Measurements from ENCODE around the gene WFDC1.

Gene WFDC1

DNA sequence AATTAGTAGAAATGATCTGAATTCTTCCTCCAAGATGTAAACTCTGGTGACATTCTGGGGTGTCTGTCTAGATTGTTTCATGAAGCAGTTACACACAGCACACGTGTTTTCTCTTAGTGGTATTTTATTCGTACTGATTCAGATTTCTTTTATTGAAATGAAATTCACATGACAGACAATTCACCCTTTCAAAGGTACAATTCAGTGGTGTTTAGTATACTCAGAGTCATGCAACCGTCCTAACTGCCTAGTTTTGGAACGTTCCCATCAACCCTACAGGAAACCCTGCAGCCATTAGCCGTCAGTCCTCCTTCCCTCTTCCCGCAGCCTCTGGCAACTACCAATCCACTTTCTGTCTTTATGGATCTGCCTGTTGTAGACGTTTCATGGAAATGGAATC is 8.8 kb downstream of the WFDC1 start:
- DNase-seq, result no peak

DNA sequence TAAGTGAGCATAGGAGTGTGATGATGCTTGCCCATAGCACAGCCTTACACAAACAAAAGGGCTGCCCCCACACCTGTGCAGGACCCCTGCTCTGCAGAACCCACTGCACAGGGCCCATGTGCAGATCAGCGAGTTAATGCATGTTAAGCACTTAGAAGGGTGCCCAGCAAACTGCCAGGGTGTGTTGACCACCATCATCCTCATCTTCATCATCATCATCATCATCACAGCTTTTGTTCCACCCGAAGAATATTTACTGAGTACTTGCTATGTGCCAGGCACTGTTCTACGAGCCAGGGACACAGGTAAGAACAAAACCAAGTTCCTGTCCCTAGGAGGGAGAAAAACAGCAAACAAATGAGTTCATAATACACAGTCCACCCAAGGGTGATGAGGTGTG is 11.9 kb downstream of the WFDC1 start:
- no peak for DNase-seq

DNA sequence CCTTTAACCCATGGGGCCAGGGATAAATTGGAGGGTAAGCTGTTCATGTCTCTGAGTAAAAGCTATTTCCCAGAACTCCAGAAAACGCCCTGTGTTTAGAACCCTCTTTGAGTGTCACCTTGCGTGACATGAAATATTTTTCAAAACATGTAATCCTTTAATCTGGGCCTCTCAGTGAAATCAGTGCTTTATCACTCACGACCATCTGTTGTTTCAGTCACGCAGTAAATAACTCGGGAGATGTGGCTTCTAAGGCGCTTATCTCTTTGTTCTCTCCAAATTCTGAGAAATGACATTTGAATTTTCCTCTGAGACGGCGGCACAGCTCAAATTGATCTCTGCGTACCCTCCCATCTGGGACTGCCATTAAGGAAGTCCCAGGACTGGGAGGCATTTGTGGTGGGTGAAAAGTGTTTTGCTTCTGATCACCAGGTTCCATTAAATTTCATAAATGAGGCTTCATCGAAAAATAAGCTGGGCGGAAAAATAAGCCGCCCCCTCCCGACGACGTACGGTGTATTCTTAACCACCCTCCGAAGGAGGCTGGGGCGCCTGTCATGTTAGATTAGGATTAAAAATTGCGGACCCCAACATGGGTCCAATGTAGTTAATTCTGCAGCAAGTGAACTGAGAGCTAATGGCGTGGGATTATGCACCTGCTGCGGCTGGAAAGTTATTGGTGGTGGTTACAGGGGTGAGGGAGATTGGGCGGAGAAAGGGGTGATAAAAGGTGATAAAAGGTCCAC is 12.7 kb downstream of the WFDC1 start:
- DNase-seq, result no peak

DNA sequence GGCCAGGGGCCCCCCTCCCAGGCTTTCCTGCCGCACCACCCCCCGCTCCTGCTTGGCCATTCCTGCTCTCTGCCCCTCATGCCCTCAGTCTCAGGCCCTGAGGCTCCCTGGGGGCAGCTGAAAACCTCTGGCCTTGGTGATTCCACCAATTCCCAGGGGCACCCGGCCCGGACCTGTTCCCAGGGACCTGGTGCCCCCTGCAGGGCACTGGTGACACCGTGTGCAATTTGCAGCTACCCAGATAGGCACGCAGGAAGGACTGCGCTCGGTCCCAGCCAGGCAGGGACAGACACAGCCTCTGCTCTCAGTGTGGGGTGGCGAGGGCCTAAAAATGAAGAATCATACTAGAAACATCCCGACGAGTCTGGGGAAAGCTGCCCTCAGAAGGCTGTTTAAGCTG is 13.4 kb downstream of the WFDC1 start:
- DNase-seq, result peak; percentile 8

DNA sequence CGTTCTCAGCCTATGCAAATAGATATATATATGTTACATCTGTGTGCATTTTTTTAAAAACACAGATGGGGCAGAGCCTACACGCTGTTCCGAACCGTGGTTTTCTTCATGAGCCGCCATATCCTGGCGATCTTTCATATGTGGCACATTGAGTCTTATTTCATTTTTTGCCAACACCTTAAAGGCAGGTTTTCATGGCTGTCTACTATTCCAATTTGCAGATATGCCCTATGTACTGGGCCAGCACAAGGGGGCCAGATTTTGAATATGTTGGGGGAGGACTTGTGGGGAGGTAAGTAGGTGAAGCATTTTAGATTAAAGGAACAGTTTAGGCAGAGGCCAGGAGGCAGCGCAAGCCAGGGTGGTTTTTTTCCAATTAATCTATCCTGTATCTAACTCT is 16.0 kb downstream of the WFDC1 start:
- DNase-seq, result no peak

DNA sequence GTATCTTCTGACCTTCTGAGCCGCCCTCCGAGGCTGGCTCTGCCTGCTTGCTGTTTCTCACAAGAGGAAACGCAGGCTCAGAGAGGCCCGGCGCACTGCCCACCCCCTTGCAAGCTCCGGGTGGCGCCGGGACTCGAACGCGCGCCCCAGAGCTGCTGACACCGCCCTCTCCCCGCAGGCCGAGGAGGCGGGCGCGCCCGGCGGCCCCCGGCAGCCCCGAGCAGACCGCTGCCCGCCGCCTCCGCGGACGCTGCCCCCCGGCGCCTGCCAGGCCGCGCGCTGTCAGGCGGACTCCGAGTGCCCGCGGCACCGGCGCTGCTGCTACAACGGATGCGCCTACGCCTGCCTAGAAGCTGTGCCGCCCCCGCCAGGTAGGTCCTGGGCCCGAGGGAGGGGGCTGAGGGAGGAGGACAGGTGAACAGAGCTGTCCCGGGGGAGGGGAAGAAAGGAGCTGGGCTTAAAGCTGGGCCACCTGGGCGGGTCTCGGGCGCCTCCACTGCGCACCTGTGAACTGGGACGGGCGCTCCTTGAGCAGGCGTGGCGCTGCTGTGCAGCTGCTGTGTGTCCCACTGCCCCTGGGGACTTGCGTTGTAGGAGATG is 18.2 kb downstream of the WFDC1 start:
- DNase-seq, result no peak

DNA sequence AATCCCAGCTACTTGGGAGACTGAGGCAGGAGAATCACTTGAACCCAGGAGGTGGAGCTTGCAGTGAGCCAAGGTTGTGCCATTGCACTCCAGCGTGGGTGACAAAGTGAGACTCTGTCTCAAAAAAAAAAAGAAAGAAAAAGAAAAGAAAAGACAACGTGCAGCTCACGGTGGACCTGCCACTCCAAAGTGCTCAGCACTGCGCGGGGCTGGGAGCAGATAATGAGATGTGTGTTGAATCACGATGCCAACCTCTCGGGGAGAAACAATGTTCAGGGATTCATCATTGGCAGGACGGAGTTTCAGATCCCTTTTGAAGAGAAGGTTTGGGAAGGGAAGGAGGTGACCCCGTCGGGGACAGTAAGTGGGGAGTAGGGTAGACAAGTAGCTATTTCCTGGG is 19.2 kb downstream of the WFDC1 start:
- no peak for DNase-seq

DNA sequence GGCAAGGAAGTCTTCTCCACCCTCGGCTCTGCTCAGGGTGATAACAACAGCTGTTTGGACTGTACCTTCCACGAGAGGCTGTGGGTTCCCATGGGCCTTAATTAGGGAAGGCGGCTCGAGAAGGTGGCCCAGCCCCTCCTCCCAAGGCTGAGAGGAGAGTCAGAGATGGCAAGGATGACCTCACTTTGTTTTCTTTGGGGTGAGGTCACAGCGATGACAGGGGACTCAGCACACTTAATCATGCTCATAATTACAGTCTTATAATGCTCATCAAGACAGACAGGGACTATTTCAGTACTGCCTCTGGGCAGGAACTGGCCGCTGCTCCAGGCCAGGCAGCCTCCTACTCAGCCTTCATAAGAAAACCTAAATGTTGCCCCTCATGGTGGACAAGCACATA is 19.7 kb downstream of the WFDC1 start:
- DNase-seq, result no peak

DNA sequence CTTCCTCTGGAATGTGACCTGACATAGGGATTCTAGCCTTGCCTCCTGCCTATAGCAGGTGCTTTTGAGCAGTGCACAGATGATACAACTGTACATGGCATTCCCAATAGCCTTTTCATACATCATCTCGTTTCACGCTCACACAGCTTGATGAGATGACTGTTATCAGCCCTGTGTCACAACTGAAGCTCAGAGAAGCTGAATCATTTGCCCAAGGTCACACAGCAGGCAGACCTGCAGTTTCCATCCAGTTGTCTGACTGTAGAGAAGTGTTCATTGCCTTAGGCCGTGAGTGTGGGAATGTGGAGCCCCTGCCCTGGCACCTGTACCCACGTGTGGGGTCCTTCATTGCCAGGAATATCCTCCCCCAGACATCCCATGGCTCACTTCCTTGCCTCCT is 20.1 kb downstream of the WFDC1 start:
- no peak for DNase-seq

DNA sequence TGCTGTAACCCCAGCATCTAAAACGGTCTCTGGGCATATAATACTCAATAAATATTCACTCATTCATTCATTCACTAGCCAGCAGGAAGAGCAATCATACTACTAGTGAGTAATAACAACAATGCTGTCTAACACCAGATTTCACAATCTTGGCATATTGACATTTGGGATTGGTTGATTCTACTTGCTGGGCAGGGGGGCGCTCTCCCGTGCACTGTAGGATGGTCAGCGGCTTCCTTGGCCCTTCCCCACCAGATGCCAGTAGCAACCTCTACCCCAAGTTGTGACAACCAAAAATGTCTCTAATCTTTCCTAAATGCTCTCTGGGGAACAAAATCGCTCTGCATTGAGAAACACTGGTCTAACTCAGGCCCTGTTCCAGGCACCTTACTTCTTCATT is 20.7 kb downstream of the WFDC1 start:
- DNase-seq, result no peak

DNA sequence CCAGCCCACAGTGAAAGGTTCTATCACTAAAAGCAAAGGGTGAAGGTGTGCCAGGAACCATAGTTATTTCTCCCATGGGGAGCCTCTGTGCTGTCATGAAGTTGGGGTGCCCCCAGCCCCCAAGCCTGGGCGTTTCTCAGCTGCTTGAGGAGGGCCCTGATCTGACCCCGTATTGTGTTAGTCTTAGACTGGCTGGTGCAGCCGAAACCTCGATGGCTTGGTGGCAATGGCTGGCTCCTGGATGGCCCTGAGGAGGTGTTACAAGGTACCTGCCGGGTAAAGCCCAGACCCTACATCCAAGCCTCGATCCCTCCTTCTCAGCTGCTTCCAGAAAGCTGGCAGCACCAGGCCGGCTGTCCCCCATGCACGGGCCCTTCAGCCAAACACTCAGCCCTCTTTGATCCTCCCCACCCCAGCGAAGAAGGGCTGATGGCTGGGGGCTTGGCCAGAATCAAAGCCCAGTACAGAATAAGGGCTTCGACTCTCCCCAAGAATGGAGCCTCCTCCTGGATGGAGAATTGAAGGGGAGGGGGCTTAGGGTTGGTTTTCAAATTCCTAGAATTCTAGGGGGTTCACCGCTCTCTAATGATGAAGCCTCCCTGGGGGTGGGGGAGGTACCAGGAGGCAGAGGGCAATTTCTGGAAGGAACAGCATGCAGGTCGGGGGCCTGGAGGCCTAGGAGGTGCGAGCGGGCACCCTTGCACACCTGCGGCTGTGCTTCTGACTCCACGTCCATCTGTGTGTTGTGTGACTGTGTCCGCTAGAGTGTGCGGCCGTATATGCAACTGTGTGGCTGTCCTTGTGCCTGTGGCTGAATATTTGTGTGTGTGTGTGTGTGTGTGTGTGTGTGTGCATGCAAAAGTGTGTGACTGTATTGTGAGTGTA is 23.7 kb downstream of the WFDC1 start:
- no peak for DNase-seq

DNA sequence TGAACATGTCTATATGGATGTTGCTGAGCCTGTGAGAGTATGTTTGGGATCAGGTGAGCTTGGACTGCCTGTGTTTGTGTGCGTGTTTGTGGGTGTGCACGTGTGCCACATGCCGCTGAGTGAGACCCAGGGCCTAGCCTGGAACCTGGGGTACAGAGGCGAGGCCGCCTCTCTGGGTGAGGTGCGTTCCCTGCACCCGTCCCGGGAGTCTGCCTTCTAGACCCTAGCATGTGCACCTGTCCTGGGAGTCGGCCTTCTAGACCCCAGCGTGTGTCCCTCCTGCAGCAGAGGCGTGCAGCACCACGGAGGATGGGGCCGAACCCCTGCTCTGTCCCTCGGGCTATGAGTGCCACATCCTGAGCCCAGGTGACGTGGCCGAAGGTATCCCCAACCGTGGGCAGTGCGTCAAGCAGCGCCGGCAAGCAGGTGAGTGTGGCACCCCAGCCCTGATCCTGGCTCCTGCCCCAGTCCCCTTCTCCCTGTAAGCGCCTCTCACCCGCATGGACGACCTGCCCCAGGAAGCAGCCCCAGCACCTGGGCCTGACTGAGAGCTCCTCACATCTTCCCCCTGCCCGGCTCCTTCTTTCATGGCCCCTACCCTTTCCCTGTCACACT is 24.6 kb downstream of the WFDC1 start:
- no peak for DNase-seq

DNA sequence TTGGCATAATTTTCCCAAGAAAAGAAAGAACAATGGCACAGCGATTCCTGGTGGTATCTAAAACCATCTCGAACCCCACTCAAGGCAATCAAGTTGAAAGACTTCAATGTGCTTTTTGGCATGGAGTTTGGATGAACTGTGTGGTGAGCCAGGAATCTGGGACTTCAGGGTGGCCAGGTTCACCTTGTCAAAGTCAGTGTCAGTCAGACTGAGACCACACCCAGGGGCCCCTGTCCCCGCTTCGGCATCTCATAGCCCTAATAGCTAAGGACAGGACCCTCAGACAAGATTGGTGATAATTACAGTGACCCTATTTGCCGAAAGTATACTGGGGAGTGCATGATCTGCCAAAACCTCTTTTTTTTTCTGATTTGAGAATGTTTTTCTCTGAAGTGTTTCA is 25.8 kb downstream of the WFDC1 start:
- DNase-seq, result no peak

DNA sequence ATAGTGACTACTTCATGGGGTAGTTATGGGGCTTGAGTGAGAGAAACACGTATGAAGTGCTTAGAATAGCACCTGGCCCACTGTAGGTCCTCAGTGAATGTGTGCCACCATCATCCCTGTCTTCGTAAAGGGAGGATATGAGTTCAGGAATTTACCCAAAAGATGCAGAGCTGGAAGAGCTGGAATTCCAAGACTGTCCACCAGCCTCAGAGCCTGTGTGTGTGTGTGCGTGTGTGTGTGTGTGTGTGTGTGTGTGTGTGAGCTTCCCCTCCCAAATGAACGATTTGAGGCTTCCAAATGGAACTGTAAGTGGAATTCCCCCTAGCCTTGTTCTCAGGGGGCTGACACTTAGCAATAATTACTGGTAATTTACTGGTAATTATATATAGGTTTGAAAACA is 27.3 kb downstream of the WFDC1 start:
- no peak for DNase-seq

DNA sequence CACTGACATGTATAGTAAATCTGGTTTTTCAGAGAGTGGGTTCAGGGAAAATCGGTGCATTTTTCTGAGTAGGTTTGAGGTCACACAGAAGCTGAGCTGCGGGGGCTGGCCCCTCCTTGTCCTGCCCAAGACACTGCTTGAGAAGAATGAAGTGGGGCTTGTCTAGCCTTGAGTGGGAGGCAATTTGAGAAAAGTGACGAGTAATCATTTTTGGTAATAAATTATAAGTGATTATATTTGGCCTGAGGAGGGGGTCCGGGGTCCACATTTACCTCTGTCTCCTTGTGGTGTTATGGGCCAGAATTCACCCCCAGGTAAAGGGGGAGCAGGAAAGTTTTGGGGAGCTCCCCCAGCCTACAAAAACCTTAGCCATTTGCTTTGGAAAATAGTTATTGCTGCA is 28.1 kb downstream of the WFDC1 start:
- no peak for DNase-seq

DNA sequence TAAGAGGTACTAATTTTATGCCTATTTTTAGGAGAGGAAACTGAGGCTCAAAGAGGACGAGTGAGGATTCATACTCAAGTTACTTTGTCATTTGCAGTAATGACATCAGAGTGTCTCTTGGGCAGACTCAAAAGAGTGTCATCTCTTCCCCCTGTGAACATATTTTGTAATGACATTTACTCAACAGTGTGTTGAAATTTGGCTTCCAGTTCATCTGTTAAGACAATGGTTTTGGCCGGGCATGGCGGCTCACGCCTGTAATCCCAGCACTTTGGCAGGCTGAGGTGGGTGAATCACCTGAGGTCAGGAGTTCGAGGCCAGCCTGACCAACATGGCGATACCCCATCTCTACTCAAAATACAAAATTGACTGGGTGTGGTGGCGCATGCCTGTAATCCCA is 28.9 kb downstream of the WFDC1 start:
- no peak for DNase-seq

DNA sequence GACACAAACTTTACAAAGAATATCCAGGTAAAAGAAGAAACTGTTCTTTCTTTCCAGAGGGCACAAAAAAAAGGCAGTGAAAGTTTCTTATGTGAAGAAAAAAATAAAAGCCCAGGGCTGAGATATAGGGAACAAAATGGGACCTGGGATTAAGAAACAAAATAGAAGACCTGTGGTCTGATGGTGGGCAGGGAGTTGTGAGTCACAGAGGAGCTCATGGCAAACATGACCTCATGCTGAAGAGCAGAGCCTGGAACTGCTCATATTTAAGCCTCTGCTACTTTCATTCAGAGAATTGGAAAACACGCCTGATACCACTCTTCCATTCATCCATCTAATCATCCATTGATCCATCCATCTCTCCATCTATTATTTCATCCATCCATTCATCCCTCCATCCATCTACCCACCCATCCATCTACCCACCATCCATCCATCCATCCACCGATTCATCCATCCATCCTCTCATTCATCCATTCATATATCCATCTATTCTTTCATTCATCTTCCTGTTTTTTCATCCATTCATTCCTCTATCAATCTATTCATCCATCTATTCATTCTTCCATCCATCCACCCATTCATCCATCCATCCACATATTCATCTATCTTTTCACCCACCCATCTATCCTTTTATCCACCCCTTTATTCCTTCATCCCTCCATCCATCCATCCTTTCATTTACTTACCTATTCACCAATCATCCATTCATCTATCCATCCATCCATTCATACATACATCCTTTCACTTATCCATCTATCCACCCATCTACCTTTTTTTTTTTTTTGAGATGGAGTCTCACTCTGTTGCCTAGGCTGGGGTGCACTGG is 30.0 kb downstream of the WFDC1 start:
- DNase-seq, result no peak

DNA sequence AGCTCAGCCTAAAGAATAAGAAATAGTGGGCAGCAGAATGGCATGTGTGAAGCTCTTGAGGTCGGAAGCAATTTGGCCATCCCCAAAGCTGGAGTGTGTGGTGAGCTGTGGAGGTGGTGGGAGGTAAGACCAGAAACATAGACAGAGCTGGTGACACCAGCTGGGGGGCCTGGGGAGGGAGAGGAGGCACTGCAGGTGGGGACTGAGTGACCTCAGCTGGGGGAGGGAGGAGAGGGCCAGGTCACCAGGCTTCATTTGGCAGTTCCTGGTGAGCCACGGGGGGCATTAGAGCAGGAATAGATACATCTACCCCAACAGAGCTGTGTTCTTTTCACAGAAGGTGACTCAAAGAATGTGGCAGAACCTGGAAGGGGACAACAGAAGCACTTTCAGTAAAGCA is 31.9 kb downstream of the WFDC1 start:
- DNase-seq, result no peak

DNA sequence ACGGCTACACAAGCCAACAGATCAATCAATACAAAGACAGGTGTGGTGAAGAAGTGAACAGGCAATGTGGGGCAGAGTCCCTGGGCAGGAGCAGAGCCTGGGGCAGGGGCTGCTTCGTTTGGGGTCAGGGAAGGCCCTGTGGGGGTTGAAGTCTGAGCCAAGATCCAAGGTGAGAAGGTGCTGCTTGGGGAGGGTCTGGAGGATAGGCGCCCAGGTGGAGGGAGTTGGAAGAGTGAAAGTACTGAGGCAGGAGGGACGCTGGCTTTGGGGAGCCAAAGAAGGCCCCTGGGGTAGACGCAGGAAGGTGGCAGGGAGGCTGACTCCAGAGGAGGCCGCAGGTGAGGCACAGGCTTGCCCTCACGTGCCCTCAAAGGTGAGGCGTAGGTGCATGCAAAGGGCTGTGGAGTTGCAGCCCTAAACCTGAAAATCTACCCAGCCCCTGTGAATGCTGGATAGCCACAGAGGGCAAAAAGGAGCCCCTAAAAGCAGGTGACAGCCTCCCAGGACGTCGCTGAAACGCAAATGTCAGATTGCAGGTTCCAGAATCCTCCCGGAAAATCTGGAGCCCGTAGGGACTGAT is 33.3 kb downstream of the WFDC1 start:
- no peak for DNase-seq

DNA sequence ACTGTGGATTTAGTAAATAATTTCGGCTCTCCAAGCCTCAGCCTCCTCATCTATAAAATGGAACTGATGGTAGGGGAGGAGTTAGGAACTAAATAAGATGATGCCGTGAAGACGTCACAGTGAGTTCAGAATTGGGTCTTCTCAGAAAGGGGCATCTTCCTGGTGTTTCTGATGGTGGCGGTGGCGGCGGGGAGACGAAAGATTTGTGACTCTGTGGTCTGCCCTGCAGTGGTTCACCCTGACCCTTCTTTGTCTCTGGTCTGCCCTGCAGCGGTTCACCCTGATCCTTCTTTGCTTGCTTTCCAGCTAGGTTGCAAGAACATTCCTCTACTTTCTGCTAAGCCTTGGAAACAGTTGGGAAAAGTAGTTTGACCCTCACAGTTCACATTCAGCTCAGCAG is 34.3 kb downstream of the WFDC1 start:
- no peak for DNase-seq

DNA sequence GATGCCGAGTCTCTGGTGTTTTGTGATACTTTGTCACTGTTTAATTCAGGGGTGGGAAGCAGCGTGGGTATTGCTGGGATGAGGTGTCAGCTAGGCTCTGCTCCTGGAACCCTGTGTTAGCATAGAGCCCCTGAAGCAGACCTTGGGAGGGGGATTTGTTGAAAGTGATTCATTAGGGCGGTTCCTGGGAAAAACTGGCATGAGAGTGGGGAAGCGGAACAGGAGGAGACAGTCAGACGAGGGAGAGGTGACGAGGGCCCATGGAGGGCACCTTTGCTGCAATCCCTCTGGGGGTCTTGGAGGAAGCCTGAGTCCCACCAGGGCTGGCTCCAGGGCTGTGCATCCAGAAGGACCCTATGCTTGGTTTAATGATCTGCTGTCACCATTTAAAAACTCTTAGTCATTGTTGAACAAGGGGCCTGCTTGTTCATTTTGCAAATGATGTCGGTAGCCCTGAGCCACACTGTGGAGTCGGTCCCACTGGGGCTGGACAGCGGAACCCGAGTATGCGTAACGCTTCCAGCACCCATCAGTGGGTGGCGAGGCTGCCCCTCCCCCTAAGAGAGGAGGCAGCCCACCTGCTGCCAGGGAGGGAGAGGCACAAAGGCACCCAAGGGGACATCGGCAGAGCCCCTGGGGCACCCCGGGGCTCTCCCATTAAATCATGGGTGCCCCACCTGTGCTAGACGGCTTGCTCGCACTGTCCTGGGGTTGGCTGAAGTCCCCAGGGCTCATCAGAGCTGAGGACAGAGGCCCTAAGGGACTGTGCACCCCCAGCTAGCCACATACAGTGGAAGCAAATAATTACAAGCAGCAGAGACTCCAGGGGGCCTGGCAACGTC is 35.4 kb downstream of the WFDC1 start:
- DNase-seq, result no peak
